GM21529 (cell line): ENCODE results near the gene ZNF664.
"Not testable (repeated sequence)": the region's sequence is repeated elsewhere in the genome, so short reads cannot be mapped to it uniquely, and the experiment has no call there.

ENCODE experiments used
- ATAC-seq: cut with Tn5 transposase; IDR thresholded peaks from one replicate; pipeline ENCODE4 v1.9.1; 2021; ENCODE audit not compliant: unreplicated experiment

Gene ZNF664

GRCh38 chr12:123941000-123941399 is 32.0 kb upstream of the ZNF664 start:
- no peak for ATAC-seq

- no peak for ATAC-seq
Observed at GRCh38 chr12:123941624-123942237, 31.3 kb upstream of the ZNF664 start.

- ATAC-seq = no peak
Observed at GRCh38 chr12:123942238-123942653, 30.8 kb upstream of the ZNF664 start.

- no peak for ATAC-seq
Observed at GRCh38 chr12:123942911-123943648, 29.9 kb upstream of the ZNF664 start.

- ATAC-seq = no peak
Observed at GRCh38 chr12:123943816-123944215, 29.2 kb upstream of the ZNF664 start.

GRCh38 chr12:123944696-123945095 is 28.3 kb upstream of the ZNF664 start:
- ATAC-seq = no peak

- ATAC-seq = no peak
Observed at GRCh38 chr12:123945287-123946151, 27.5 kb upstream of the ZNF664 start.

GRCh38 chr12:123946152-123946515 is 26.9 kb upstream of the ZNF664 start:
- no peak for ATAC-seq

- ATAC-seq = not testable (repeated sequence)
Observed at GRCh38 chr12:123946516-123947505, 26.2 kb upstream of the ZNF664 start.

GRCh38 chr12:123947531-123947930 is 25.5 kb upstream of the ZNF664 start:
- ATAC-seq = not testable (repeated sequence)

- no peak for ATAC-seq
Observed at GRCh38 chr12:123948401-123948795, 24.6 kb upstream of the ZNF664 start.

- no peak for ATAC-seq
Observed at GRCh38 chr12:123948796-123949769, 23.9 kb upstream of the ZNF664 start.

GRCh38 chr12:123949770-123950165 is 23.2 kb upstream of the ZNF664 start:
- no peak for ATAC-seq

- ATAC-seq = no peak
Observed at GRCh38 chr12:123950476-123951349, 22.3 kb upstream of the ZNF664 start.

GRCh38 chr12:123951467-123951866 is 21.5 kb upstream of the ZNF664 start:
- ATAC-seq = no peak

GRCh38 chr12:123952037-123952436 is 21.0 kb upstream of the ZNF664 start:
- ATAC-seq = no peak

GRCh38 chr12:123954647-123955350 is 18.2 kb upstream of the ZNF664 start:
- no peak for ATAC-seq

- no peak for ATAC-seq
Observed at GRCh38 chr12:123956249-123956648, 16.8 kb upstream of the ZNF664 start.
